Neural cell (in vitro differentiated cells): ENCODE data around the gene ZNF619. TPM values are rescaled to one million over a fixed set of nuclear protein-coding genes. Genes with fewer than 3 reads are reported as not detected.

Source experiments
- H2AFZ ChIP-seq: fragments of 200-600, 300-800 bp; sonication (generic), shearing (Covaris generic); 2 replicates; pipeline ENCODE4 v1.6.0; 2014; ENCODE audit warnings: low read depth, mild to moderate bottlenecking, antibody characterized with exemption, low read length, moderate library complexity
- H3F3A ChIP-seq: fragments of 200-600 bp; shearing (Covaris generic); 2 replicates; pipeline ENCODE4 v1.6.1; 2016; ENCODE audit warnings: mild to moderate bottlenecking, moderate library complexity, mixed read lengths, antibody characterized with exemption, low read length; ENCODE audit not compliant: insufficient read depth, poor library complexity, severe bottlenecking
- H3K27ac ChIP-seq: fragments of 200-600, 300-800 bp; sonication (generic), shearing (Covaris generic); 2 replicates; pipeline ENCODE4 v1.5.1; 2014; ENCODE audit warnings: mild to moderate bottlenecking, low read length, moderate library complexity
- H3K27me3 ChIP-seq: fragments of 300-800, 200-600 bp; sonication (generic), shearing (Covaris generic); 2 replicates; pipeline ENCODE4 v1.6.0; 2014; ENCODE audit warnings: mild to moderate bottlenecking, low read depth, low read length, moderate library complexity; ENCODE audit not compliant: insufficient read depth
- H3K36me3 ChIP-seq: fragments of 300-800, 200-600 bp; sonication (generic), shearing (Covaris generic); 2 replicates; pipeline ENCODE4 v1.5.1; 2014; ENCODE audit warnings: mild to moderate bottlenecking, antibody characterized with exemption, low read length, moderate library complexity; ENCODE audit not compliant: insufficient read depth
- H3K4me2 ChIP-seq: fragments of 300-800, 200-600 bp; sonication (generic), shearing (Covaris generic); 2 replicates; pipeline ENCODE4 v1.6.0; 2014; ENCODE audit warnings: mild to moderate bottlenecking, low read length
- H3K4me3 ChIP-seq: fragments of 300-800, 200-600 bp; sonication (generic), shearing (Covaris generic); 2 replicates; pipeline ENCODE4 v1.5.1; 2014; ENCODE audit warnings: mild to moderate bottlenecking, low read length, moderate library complexity
- H3K79me2 ChIP-seq: fragments of 200-600 bp; shearing (Covaris generic); replicated peaks from 2 replicates; pipeline ENCODE4 v1.6.0; 2014; ENCODE audit warnings: mild to moderate bottlenecking, low read length, moderate library complexity; ENCODE audit not compliant: insufficient read depth
- H3K9ac ChIP-seq: fragments of 300-800, 200-600 bp; sonication (generic), shearing (Covaris generic); 2 replicates; pipeline ENCODE4 v1.6.1; 2016; ENCODE audit warnings: mild to moderate bottlenecking, low read length, mixed read lengths
- H3K9me2 ChIP-seq: fragments of 200-600 bp; shearing (Covaris generic); 2 replicates; pipeline ENCODE4 v1.6.1; 2016; ENCODE audit warnings: mild to moderate bottlenecking, low read length, mixed read lengths; ENCODE audit not compliant: insufficient read depth
- H3K9me3 ChIP-seq: fragments of 200-600, 300-800 bp; sonication (generic), shearing (Covaris generic); 2 replicates; pipeline ENCODE4 v1.6.1; 2016; ENCODE audit warnings: mild to moderate bottlenecking, mixed run types, low read length, moderate library complexity, mixed read lengths
- H4K20me1 ChIP-seq: fragments of 200-600 bp; shearing (Covaris generic); 2 replicates; pipeline ENCODE4 v1.6.1; 2016; ENCODE audit warnings: mild to moderate bottlenecking, mixed run types; ENCODE audit not compliant: insufficient read depth
- EP300 ChIP-seq: fragments of 450-650 bp; conservative IDR thresholded peaks from 2 replicates; pipeline ENCODE4 v1.6.1; 2014; ENCODE audit warnings: antibody characterized with exemption, mild to moderate bottlenecking, moderate library complexity; ENCODE audit not compliant: poor library complexity, severe bottlenecking
- EZH2 ChIP-seq: fragments of 200-600, 300-800 bp; shearing (Covaris generic), sonication (generic); IDR thresholded peaks from 2 replicates; pipeline ENCODE4 v1.6.1; 2014; ENCODE audit warnings: antibody characterized with exemption, low read length, borderline replicate concordance, mild to moderate bottlenecking; ENCODE audit not compliant: insufficient read depth, poor library complexity, severe bottlenecking
- MXI1 ChIP-seq: fragments of 450-650 bp; conservative IDR thresholded peaks from 2 replicates; pipeline ENCODE4 v1.6.1; 2014; ENCODE audit warnings: antibody characterized with exemption, mild to moderate bottlenecking; ENCODE audit not compliant: poor library complexity, severe bottlenecking
- POLR2AphosphoS5 ChIP-seq: IDR thresholded peaks from 2 replicates; pipeline ENCODE4 v1.6.1; 2012
- RAD21 ChIP-seq: fragments of 450-650 bp; conservative IDR thresholded peaks from 2 replicates; pipeline ENCODE4 v1.6.1; 2014; ENCODE audit warnings: antibody characterized with exemption, mild to moderate bottlenecking, moderate library complexity
- SMC3 ChIP-seq: fragments of 450-650 bp; conservative IDR thresholded peaks from 2 replicates; pipeline ENCODE4 v1.6.1; 2014; ENCODE audit warnings: antibody characterized with exemption, mild to moderate bottlenecking, moderate library complexity; ENCODE audit not compliant: poor library complexity
- TAF1 ChIP-seq: IDR thresholded peaks from 2 replicates; pipeline ENCODE4 v1.6.1; 2012; ENCODE audit warnings: low read depth
- polyA minus RNA-seq: library from RNA; depleted of rRNA, polyadenylated mRNA; stranded (reverse); fragments of >200 nt; gene quantifications from 2 replicates; pipeline ENCODE4 v1.2.3, GENCODE V29; 2014
- polyA plus RNA-seq: library from polyadenylated mRNA; depleted of rRNA; stranded (reverse); fragments of >200 nt; gene quantifications from 2 replicates; pipeline ENCODE4 v1.2.3, GENCODE V29; 2014
- TF ChIP-seq, protein P1 (sequence below): IDR thresholded peaks from 2 replicates; pipeline ENCODE4 v1.6.1; 2012; ENCODE audit warnings: borderline replicate concordance
- TF ChIP-seq, protein P2 (sequence below): fragments of 450-650 bp; IDR thresholded peaks from 2 replicates; pipeline ENCODE4 v1.5.1; 2014; ENCODE audit warnings: antibody characterized with exemption, mild to moderate bottlenecking, moderate library complexity; ENCODE audit not compliant: poor library complexity, severe bottlenecking

Gene ZNF619
- 0.33 and 0.78 TPM in 2 replicates for polyA plus RNA-seq
- polyA minus RNA-seq = 1.6 and 2.2 TPM in 2 replicates

DNA sequence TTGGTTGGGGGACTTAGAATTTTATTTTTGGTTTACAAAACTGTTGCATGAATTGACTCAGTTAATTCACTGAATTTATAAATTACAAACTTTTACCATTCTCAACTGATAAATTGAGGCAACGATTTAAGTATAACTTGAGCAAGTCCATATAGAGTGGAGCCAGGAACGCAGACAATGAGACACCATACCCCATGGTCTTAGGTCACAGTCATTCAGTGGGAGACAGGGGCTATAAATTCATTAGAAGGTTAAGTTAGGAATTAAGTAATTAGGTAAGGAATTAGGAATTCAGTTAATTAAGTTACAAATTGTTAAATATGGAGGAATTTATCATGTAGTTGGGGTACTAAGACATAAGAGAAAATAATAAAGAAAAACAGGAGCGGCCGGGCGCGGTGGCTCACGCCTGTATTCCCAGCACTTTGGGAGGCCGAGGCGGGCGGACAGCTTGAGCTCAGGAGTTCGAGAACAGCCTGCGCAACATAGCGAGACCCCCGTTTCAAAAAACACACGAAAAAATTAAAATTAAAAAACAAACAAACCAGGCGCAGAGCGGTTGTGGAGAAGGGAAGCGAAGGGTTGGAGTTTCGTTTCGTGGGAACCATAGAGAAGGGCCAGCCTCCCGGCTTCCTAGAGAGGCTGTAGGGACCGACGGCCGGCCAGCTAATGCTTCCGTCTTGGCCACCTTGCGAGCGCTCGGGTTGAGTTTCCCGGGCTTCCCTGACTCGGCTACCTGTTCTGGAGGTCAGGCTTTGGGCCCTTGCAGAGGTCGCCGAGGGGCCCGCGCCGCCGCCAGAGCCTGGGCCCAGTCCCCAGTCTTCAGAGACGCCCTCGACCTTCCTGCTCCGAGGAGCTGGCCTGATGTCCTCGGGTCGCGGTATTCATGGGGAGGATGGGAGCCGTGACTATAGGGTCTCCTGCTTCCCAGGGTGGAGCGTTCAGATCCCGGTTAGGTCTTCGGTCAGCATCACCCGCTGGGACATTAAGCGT, at the start of gene ZNF619:
Gene ZNF619 (plus strand): TSS at position 645 of the 993 bp plus-strand sequence. CDS start 858 bp downstream, outside the sequence.
- Histone ChIP-seq H3F3A (no peaks in the 10 kb centered on the region), H3K27me3 (no peaks in the 10 kb centered on the region), H3K9ac (peak within 1 kb of the TSS; percentile 21), H2AFZ (peak within 1 kb of the TSS; percentile 19), H3K79me2 (no peaks in the 10 kb centered on the region), H3K9me2 (no peaks in the 10 kb centered on the region), H3K4me3 (peak within 1 kb of the TSS; percentile 60), H3K4me2 (no peak within 1 kb of the TSS), H3K9me3 (no peaks in the 10 kb centered on the region), H3K27ac (no peak within 1 kb of the TSS), H4K20me1 (no peaks in the 10 kb centered on the region), H3K36me3 (no peaks in the 10 kb centered on the region)
- TF ChIP-seq, protein P1, sequence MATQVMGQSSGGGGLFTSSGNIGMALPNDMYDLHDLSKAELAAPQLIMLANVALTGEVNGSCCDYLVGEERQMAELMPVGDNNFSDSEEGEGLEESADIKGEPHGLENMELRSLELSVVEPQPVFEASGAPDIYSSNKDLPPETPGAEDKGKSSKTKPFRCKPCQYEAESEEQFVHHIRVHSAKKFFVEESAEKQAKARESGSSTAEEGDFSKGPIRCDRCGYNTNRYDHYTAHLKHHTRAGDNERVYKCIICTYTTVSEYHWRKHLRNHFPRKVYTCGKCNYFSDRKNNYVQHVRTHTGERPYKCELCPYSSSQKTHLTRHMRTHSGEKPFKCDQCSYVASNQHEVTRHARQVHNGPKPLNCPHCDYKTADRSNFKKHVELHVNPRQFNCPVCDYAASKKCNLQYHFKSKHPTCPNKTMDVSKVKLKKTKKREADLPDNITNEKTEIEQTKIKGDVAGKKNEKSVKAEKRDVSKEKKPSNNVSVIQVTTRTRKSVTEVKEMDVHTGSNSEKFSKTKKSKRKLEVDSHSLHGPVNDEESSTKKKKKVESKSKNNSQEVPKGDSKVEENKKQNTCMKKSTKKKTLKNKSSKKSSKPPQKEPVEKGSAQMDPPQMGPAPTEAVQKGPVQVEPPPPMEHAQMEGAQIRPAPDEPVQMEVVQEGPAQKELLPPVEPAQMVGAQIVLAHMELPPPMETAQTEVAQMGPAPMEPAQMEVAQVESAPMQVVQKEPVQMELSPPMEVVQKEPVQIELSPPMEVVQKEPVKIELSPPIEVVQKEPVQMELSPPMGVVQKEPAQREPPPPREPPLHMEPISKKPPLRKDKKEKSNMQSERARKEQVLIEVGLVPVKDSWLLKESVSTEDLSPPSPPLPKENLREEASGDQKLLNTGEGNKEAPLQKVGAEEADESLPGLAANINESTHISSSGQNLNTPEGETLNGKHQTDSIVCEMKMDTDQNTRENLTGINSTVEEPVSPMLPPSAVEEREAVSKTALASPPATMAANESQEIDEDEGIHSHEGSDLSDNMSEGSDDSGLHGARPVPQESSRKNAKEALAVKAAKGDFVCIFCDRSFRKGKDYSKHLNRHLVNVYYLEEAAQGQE = no peak
- TF ChIP-seq EP300 = no peak
- TF ChIP-seq SMC3 = no peak
- TF ChIP-seq TAF1 = no peak
- no peak for TF ChIP-seq EZH2
- TF ChIP-seq POLR2AphosphoS5 = no peak
- TF ChIP-seq MXI1 = no peak
- no peak for TF ChIP-seq RAD21
- TF ChIP-seq, protein P2, sequence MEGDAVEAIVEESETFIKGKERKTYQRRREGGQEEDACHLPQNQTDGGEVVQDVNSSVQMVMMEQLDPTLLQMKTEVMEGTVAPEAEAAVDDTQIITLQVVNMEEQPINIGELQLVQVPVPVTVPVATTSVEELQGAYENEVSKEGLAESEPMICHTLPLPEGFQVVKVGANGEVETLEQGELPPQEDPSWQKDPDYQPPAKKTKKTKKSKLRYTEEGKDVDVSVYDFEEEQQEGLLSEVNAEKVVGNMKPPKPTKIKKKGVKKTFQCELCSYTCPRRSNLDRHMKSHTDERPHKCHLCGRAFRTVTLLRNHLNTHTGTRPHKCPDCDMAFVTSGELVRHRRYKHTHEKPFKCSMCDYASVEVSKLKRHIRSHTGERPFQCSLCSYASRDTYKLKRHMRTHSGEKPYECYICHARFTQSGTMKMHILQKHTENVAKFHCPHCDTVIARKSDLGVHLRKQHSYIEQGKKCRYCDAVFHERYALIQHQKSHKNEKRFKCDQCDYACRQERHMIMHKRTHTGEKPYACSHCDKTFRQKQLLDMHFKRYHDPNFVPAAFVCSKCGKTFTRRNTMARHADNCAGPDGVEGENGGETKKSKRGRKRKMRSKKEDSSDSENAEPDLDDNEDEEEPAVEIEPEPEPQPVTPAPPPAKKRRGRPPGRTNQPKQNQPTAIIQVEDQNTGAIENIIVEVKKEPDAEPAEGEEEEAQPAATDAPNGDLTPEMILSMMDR = no peak

- no peak overlapping the region for H3K4me2 ChIP-seq
- TF ChIP-seq, protein P1 = no peak
- TF ChIP-seq SMC3 = peak; percentile 39
- H3K27ac ChIP-seq = no peak overlapping the region
- H3F3A ChIP-seq = no peaks in the 10 kb centered on the region
- no peaks in the 10 kb centered on the region for H3K9me2 ChIP-seq
- H3K4me3 ChIP-seq = no peak overlapping the region
- H2AFZ ChIP-seq = no peak overlapping the region
- no peaks in the 10 kb centered on the region for H3K36me3 ChIP-seq
- H3K27me3 ChIP-seq = no peaks in the 10 kb centered on the region
- H3K9ac ChIP-seq = no peak overlapping the region
- H4K20me1 ChIP-seq = no peaks in the 10 kb centered on the region
- no peaks in the 10 kb centered on the region for H3K9me3 ChIP-seq
- H3K79me2 ChIP-seq = no peaks in the 10 kb centered on the region
These were observed 44.1 kb upstream of the ZNF619 start for GRCh38 chr3:40432793-40433192.
